Mammary epithelial cell (primary cell): ENCODE data around the gene SAP30L.

ENCODE experiments used
- EZH2 ChIP-seq: IDR thresholded peaks from 2 replicates; pipeline ENCODE4 v1.6.1; 2012; ENCODE audit warnings: low read length, inconsistent platforms, borderline replicate concordance
- TF ChIP-seq, protein P1 (sequence below), 2 donors: IDR thresholded peaks in 1 of 2; conservative IDR thresholded peaks in 1 of 2; 2 replicates each; pipeline ENCODE4 v1.5.1; 2011 to 2012; ENCODE audit warnings: inconsistent platforms in 2 of 2, low read length in 2 of 2, mild to moderate bottlenecking in 2 of 2, control low read depth in 1 of 2, low read depth in 1 of 2; ENCODE audit not compliant: insufficient read depth in 1 of 2; ENCODE audit errors: extremely low read depth in 1 of 2

DNA sequence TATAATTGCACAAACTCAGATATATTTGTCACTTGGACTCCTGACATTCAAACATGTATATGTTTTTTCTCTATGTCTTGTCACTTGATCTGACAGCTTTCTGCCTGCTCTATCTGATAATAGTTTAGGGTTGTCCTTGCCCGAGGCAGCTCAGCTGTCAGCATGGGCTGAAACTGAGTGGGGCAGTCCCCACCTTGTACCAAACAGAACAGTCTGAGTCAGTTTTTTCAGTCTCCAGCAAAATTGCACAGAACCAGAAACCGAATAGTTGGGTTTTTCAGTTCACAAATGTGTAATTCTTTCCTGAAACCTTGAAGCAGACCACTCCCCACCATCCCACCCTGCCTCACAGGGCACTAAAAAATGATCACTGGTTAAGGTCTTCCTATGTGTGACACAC lies 41.7 kb downstream of the SAP30L start:
- TF ChIP-seq, protein P1, sequence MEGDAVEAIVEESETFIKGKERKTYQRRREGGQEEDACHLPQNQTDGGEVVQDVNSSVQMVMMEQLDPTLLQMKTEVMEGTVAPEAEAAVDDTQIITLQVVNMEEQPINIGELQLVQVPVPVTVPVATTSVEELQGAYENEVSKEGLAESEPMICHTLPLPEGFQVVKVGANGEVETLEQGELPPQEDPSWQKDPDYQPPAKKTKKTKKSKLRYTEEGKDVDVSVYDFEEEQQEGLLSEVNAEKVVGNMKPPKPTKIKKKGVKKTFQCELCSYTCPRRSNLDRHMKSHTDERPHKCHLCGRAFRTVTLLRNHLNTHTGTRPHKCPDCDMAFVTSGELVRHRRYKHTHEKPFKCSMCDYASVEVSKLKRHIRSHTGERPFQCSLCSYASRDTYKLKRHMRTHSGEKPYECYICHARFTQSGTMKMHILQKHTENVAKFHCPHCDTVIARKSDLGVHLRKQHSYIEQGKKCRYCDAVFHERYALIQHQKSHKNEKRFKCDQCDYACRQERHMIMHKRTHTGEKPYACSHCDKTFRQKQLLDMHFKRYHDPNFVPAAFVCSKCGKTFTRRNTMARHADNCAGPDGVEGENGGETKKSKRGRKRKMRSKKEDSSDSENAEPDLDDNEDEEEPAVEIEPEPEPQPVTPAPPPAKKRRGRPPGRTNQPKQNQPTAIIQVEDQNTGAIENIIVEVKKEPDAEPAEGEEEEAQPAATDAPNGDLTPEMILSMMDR (conservative IDR thresholded peaks at IDR 0.05 in 1 of 2, IDR thresholded peaks at IDR 0.05 in 1 of 2; ENCODE audit: extremely low read depth in 1 of 2, insufficient read depth in 1 of 2, low read depth in 1 of 2, low read length in 2 of 2): no peak
- no peak for TF ChIP-seq EZH2
